HG02798 (cell line): ENCODE results near the gene NRL.
"Not testable (repeated sequence)": the region's sequence is repeated elsewhere in the genome, so short reads cannot be mapped to it uniquely, and the experiment has no call there.

Source experiments
- ATAC-seq: cut with Tn5 transposase; IDR thresholded peaks from one replicate; pipeline ENCODE4 v1.9.1; 2021; ENCODE audit warnings: mild to moderate bottlenecking; ENCODE audit not compliant: unreplicated experiment, poor library complexity

NRL gene

DNA sequence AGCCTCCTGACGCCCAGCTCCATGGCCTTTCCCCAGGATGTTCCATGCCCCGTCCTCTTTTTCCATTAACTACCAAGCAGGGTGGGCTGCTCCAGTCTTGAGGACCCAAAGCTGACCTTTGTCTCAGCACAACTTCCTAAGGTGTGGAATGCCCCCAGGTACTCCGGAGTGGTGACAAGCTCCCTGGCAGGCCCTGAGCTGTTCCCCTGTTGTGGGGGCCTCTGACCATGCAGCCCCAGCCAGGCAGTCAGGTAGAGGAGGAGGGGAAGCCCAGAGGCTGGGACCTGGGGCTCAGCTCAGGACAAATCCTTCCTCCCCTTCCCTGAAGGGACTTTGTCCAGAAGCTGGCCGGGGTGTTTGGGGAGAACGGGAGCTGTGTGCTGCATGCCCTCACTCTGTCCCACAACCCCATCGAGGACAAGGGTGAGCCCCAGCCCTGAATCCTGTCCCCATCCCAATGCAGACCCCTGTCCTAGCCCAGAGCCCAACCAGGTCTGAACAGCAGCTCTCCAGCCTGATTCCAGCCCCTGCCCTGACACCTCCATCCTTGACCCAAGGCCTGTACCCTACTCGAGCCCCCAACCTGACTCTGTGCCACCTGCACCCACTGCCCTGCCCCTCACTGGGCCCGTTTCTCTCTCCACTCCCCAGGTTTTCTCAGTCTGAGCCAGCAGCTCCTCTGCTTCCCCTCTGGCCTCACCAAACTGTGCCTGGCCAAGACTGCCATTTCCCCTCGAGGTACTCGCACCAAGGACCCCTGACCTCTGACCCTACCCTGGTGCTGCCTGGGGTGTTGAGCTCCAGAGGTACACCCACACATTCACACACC is 58.6 kb downstream of the NRL start:
- no peak for ATAC-seq

DNA sequence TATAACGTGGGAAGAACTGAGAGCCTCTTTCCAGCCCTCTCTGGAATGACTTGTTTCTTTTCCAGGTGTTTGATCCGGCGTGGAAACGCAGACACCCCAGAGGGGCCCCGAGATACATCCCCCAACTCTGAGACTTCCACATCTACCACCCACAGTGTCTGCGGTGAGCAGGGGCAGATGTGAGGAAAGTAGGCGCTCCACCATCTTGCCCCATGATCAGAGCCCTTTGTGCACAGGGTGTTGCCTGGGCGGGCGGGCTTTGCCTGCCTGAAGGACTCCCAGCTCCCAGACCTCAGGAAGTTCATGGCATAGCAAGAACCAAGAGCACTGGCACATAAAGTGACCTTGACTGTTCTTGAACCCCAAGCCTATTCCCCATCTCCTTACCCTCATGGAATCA is 60.1 kb downstream of the NRL start:
- ATAC-seq: no peak

DNA sequence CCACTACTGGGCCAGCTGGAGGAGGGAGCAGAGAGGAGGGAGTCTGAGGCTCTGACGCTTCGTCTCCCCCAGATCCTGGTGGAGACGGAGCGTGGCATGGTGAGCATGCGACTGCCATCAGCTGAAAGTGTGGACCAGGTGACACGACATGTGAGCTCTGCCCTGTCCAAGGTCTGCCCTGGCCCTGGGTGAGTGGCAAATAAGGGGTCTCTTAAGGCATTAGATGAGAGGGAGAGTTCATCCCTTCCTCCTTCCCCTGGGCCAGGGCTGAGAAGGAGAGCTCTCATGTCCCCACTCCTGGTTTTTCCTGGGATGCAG is 60.5 kb downstream of the NRL start:
- no peak for ATAC-seq

DNA sequence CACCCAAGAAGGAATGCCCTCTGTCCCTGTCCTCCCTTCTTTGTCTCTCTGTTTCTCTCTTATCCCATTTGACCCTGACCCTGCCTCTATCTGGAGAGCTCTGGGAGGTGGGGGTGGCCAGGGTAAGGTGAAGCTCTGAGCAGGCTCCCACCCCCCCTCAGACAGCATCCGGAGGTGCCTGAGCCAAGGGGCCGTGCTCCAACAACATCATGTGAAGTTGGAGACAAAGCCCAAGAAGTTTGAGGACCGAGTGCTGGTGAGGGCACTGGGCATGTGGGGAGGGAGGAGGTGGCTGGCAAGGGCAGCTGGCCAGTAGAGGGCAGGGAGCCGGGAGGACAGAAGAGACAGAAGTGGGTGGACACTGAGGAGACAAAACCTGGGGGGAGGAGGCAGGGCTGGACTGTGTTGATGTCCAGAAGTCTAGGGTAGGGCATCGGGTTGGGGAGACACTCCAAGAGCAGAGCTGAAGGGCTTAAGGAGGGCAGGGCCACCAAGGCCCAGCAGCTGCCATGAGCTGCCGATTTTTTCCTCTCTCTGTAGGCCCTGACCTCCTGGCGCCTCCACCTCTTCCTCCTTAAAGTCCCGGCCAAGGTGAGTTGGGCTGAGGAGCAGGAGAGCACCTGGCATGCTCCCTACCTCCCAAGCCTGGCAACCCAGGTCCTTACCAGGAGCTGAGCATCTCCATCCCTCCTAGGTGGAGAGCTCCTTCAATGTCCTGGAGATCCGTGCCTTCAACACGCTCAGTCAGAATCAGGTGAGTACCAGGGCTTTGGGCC is 61.0 kb downstream of the NRL start:
- ATAC-seq: no peak

DNA sequence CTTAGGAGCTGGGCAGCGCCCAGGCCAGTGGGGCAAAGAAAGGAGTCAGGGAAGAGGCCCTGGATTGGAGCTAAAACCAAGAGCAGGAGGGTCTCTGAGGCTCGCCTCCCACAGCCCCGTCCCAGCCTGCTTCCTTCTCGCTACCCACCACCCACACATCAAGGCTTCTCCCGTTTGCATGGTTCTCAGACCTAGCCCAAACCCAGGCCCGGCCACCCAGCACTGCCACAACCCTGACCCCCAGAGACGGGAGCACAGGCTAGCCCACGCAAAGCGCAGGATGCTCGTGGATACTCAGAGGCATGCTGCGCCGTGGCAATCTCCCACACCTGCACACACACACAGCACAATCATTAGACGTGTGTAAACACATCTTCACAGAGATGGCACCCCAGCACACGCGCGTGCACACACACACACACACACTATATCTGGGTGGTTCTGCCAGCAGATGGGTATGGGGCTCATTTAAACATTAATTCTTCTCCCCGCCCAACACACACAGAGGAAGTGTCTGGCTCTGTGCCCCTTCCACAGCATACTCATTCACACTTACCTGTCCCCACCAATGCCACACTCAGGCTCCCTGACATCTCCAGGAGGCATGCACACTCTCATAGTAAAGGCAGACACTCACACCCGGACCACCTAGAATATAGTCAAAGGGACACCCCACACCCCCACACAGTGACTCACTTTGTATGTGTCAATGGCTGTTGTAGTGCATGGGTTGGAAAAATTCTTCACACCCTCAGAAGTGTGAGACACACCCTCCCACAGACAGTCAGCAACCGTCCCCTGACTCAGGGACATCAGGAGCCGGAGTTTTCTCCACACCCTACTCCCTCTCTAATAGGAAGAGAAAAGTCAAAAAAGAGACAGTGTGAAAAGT is 61.8 kb downstream of the NRL start:
- ATAC-seq: no peak

DNA sequence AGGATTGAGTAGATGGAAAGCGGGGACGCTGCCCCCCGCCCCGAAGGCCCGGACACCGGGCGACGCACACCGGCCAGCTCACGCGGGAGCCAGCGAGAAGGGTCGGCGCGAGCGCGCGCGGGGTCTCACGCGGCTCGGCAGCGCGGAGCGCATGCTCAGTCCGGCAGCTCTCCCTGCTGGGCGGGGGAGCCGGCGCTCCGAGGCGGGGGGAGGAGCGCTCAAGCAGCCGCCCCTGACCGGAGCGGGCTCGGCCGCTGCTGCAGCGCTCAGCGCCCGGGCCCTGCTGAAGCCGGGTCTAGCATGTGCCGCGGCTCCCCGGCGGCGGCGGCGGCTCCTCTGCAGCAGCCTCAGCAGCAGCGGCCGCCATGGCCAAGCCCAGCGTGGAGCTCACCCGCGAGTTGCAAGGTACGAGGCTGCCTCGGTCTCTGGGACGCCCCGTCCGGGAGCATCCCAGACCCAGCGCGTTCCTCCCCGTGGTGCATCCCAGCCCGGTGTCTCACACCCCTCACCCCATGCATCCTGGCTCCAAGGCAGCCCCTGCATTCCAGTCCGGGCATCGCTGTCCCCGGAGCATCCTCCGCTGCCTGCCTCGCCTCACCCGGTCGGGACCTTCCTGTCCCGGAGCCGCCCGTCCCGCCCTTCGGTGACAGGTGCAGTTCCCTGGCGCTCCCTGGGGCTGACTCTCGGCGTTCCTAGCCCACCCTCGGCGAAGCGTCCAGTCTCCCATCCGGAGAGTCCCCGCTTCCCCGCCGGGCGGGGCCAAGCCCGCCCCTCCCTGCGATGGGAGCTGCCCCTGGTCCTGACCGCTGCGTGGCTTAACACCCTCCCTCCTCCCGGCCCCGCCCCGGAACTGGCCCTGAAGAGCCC is 62.7 kb downstream of the NRL start, which contains the start of gene CARMIL3:
Gene CARMIL3 (plus strand): TSS at position 221 of the 867 bp plus-strand sequence. CDS start 145 bp downstream, at position 366.
- ATAC-seq: peak; percentile 82

DNA sequence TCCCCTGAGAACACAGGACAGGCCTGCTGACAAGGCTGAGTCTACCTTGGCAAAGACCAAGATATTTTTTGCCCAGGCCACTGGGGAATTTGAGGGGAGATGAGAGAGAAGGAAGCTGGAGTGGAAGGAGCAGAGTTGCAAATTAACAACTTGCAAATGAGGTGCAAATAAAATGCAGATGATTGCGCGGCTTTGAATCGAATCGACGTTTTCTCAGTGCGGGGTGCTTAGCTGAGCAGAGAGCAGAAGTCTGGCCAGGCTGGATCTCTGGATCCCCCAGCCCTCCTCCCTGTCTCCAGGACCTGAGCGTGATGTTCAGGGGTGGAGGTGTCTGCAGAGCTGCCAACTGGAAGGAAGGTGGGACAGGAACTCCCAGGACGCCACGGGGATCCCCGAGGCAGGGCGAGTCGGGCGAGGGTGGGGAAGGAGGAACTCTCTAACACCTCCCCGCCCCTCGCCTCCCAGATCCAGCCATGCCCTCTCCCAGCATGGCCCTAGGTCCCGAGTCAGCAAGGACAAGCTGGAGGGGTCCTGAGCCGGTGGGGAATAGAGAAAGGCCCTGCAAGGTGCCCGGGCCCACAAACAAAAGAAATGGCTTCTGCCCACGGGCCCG is 63.5 kb downstream of the NRL start:
- peak; percentile 22 for ATAC-seq

DNA sequence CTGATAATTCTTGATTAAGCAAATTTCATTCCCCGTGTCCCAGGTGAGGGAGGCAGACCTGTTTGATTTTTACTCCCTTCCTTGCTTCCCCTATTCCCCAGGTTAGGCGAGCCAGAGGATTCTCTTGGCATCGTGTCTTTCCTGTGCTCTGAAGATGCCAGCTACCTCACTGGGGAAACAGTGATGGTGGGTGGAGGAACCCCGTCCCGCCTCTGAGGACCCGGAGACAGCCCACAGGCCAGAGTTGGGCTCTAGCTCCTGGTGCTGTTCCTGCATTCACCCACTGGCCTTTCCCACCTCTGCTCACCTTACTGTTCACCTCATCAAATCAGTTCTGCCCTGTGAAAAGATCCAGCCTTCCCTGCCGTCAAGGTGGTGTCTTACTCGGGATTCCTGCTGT is 64.0 kb downstream of the NRL start:
- not testable (repeated sequence) for ATAC-seq

DNA sequence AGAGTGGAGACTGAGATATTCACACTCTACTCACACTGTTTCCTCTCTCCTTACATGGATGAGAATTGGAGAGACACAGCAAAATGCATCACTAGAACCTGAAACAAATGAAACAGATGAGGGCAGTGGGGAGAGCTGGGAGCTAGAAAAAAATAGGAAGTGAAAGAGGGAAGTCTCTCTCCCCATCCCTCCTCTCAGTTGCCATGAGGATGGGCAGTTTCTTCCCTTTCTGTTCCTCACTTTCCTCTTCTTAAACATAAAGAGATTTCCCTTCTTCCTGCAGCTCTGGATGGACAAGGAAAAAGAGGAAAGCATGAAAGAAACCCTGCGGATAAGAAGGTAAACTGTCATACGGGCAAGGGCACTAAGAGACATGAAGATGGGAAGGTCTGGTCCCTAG is 65.7 kb downstream of the NRL start:
- not testable (repeated sequence) for ATAC-seq

DNA sequence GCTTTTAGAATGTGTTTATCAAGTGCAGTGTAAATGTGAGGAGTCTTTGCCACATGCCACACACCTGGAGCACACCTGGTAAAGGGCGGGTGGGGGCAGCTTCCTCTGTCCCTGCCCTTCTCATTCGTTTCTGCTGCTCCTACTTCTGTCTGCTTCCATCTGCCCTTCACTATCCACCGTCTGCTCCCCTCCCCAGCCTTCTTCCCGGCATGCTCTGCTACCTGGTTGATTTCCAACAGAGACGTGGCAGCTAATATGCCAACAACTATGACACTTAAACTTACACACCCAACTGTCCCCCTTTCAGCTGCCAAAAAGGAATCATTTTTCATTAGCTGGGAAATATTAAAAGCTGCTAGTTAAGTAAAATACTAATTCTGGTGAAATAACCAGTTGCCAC is 72.0 kb downstream of the NRL start:
- ATAC-seq: no peak

DNA sequence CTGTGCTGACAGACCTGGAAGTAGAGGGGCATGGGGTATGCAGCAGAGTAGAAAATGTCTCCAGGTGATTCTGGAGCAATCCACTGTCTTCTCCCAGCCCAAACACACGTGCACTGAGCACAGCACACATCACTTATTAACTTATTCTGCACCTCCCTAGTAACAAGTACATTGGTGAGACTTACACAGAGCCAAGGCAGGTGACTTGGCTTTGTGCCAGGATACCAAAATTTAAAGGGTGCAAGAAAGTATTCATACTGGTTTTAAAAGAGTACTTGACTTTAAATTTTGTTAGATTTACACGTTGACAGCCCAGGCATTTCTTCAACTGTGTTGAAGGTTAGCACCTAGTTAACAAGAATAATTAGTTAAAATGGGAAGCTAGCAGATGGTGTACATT is 74.1 kb downstream of the NRL start:
- no peak for ATAC-seq

DNA sequence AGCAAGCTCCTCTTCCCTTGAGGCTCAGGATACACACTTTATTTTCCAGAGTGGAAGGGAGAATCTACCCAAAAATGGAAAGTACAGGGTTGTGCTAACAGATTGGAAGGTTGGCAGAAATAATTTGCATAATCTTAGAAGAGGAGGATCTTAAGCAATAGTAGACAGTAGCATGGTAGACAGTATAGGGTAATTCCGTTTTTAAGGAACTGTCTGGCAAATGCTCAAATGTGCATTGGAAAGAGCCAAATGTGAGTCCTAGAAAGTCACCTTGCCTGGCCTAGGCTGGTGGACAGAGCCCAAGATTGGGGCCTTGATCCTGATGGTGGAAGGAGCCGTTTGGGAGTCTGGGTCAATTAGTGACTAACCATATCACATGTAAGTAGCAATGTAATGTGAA is 76.1 kb downstream of the NRL start:
- ATAC-seq: no peak

DNA sequence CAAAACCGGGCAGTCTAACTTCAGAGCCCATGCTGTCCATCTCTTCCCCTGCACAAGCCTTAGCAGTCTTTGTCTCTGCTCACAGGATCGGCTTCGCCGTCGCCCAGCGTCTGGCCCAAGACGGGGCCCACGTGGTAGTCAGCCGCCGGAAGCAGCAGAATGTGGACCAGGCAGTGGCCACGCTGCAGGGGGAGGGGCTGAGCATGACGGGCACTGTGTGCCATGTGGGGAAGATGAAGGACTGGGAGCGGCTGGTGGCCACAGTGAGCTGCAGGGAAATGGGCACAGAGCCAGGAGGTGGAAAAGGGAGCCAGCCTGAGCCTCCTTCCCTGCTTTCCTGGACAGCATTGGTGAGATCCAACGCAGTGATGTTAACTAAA is 77.1 kb downstream of the NRL start:
- no peak for ATAC-seq

DNA sequence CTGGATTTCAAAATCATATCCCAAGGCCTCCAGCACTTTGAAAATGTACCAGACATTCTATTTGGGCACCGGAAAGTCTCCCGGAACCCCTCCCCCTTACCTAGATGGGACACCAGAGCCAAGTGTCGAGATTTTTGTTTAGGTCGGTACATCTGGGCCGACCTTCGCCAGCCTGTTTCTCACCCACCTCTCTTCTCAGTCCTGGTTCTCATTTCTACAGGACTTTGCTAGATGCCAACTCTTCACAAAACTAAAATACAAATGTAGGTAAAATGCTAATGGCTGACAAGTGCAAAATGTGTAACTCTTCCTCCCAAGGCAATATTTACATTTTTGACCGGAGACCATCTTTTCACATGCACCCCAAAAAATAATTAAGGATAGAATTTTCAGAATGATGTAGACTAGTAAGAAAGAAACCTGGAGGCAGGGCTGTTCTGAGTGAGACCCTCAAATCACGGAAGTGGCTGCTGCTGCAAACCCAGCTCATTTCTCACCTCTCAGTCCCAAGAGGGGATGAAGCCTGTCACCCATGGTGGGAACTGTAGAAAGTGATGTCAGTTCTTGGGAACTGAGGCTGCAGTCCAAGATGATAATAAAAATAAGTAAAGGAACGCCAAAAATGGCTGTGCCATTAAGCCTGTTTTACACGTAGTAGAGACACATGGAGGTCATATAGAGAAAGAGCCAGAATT is 77.6 kb downstream of the NRL start:
- ATAC-seq: not testable (repeated sequence)

DNA sequence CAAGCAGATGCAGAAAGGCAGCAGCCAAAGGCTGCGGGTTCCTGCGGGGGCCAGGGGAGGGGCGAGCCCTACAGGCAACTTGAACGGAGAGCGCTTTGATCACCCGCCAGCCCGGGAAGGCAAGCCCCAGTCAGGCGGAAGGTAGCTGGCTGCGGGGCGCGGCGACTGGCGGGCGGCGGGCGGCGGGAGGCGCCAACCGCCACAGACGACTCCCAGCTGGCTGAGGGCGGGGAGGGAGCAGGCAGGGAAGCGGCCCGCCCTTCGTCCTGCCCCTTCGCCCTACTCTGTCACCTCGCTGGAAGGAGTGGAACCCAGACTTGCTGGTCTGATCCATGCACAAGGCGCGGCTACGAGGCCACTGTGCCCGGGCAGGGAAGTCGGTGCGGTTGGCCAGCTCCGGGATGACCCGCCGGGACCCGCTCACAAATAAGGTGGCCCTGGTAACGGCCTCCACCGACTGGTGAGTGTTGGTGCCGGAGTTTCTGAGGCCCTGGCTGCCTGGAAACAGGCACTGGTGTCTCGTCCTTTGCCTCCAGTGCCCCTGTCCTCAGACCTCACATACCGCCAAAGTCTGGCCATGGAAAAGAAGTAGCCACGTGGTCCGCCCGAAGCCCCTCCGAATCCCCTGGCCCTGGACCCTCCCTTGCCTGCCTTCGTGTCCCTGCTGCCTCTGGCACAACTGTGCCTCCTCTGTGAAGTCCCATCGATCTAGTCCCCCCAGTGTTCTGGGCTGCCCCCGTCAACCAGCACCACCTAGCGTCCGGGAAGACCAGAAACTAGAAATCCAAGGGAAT is 78.4 kb downstream of the NRL start:
- peak; percentile 75 for ATAC-seq

DNA sequence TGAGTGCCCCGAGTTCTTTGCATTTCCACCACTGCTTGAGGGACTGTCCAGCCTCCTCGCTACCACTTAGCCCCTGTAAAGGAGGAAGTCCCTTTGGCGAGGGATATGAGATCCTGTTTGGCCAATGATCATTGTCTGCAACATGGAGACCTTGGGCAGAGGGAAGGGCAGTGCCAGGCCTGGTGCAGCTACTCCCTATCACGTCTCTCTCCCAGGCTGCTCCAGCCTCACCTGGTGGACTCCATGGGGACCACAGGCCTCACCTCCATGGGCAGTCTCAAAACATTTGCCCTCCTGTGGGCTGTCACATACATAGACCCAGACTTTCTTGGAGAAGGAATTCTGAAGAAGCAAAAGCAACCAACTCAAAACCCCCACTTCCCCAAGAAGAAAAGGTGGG is 79.0 kb downstream of the NRL start:
- peak; percentile 14 for ATAC-seq

DNA sequence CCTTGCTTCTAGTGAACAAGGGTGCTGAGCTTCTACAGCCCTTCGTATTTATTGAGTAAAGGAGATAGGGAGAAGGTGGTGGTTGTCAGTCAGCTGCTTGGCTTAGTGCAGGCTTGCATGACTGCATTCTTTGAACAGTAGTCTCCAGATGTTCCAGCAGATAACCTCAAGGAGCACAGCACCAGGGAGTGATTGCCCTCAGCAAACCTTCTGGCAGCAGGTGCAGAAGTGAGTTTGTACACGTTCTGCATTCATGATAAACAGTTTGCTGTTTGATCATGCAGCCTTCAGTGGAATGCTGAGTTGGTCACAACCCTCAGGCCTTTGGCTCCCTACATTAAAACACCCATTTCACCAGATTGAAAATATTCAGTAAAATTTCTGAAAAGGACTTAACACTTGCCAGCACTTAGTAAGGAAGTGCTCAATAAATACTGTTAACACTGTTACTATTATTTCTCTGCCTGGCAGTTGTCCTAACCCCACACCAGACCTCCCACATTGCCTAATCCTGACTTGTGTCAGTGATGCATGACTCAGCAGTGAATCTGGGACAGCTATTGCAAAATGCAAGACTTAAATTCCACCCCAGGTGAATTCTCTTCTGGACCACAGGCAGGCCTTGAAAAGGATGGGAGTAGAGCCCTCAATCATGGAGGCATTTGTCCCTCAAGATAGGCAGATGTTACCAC is 81.9 kb downstream of the NRL start:
- ATAC-seq: no peak
